ENCODE measurements around the gene GLUD1.
"Not testable (repeated sequence)": the region's sequence is repeated elsewhere in the genome, so short reads cannot be mapped to it uniquely, and the experiment has no call there.

Gene GLUD1

GRCh38 chr10:87105446-87106124 is 10.9 kb upstream of the GLUD1 start:
- TF ChIP-seq, protein P1, sequence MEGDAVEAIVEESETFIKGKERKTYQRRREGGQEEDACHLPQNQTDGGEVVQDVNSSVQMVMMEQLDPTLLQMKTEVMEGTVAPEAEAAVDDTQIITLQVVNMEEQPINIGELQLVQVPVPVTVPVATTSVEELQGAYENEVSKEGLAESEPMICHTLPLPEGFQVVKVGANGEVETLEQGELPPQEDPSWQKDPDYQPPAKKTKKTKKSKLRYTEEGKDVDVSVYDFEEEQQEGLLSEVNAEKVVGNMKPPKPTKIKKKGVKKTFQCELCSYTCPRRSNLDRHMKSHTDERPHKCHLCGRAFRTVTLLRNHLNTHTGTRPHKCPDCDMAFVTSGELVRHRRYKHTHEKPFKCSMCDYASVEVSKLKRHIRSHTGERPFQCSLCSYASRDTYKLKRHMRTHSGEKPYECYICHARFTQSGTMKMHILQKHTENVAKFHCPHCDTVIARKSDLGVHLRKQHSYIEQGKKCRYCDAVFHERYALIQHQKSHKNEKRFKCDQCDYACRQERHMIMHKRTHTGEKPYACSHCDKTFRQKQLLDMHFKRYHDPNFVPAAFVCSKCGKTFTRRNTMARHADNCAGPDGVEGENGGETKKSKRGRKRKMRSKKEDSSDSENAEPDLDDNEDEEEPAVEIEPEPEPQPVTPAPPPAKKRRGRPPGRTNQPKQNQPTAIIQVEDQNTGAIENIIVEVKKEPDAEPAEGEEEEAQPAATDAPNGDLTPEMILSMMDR (IDR thresholded peaks at IDR 0.05; ENCODE audit: low read depth, low read length, missing control alignments) = no peak

GRCh38 chr10:87104727-87105126 is 10.1 kb upstream of the GLUD1 start:
- H3K4me3 ChIP-seq (ENCODE audit: low read depth, low read length); in situ Hi-C loops (cut with HindIII; ENCODE audit: low pct_ligation_motif_present, low sequenced_read_pairs); H3K27ac ChIP-seq; H3K27me3 ChIP-seq (replicated peaks); DNase-seq: not testable (repeated sequence)
- peaks cover 23% of the 10 kb centered on the region for H3K36me3 ChIP-seq (replicated peaks)

More at GRCh38 chr10:87105446-87106124, 10.9 kb upstream of the GLUD1 start:
- H3K36me3 ChIP-seq (replicated peaks) = peaks cover 25% of the 10 kb centered on the region
- no peak overlapping the region for H3K27ac ChIP-seq
- DNase-seq = no peak
- in situ Hi-C loops (cut with HindIII; ENCODE audit: low pct_ligation_motif_present, low sequenced_read_pairs) = no loop called here
- no peak overlapping the region for H3K4me3 ChIP-seq (ENCODE audit: low read depth, low read length)
- H3K27me3 ChIP-seq (replicated peaks) = no peaks in the 10 kb centered on the region

DNA sequence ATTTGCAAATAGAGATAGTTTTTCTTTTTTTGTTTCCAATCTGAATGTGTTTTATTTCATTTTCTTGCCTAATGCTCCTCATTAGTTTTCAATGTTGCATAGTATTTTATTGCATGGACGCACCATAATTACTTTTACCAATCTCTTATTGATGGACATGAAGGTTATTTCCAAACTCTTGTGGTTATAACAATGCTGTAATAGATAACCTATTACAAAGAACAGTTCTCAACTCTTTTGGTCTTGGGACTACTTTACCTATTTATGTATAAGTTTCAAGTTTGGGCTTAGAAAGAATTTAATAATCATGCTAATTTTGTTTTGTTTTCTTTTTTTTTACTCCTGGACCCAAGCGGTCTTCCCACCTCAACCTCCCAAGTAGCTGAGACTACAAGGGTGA is 7.4 kb upstream of the GLUD1 start:
- in situ Hi-C loops (cut with HindIII; ENCODE audit: low pct_ligation_motif_present, low sequenced_read_pairs) = no loop called here
- Histone ChIP-seq H3K27me3 (replicated peaks) (no peaks in the 10 kb centered on the region), H3K27ac (no peak overlapping the region), H3K36me3 (replicated peaks) (peaks cover 14% of the 10 kb centered on the region), H3K4me3 (ENCODE audit: low read depth, low read length) (no peak overlapping the region)
- no peak for DNase-seq
- TF ChIP-seq, protein P1 (IDR thresholded peaks at IDR 0.05; ENCODE audit: low read depth, low read length, missing control alignments) = no peak

- in situ Hi-C loops (cut with HindIII; ENCODE audit: low pct_ligation_motif_present, low sequenced_read_pairs) = no loop called here
- DNase-seq = peak; percentile 79
- TF ChIP-seq, protein P1 (IDR thresholded peaks at IDR 0.05; ENCODE audit: low read depth, low read length, missing control alignments) = no peak
- Histone ChIP-seq H3K27ac (peak overlapping the region; percentile 94), H3K4me3 (ENCODE audit: low read depth, low read length) (peak overlapping the region; percentile 66), H3K36me3 (replicated peaks) (no peaks in the 10 kb centered on the region), H3K27me3 (replicated peaks) (no peaks in the 10 kb centered on the region)
These were observed 748 bp upstream of the GLUD1 start for GRCh38 chr10:87095236-87095945.

DNA sequence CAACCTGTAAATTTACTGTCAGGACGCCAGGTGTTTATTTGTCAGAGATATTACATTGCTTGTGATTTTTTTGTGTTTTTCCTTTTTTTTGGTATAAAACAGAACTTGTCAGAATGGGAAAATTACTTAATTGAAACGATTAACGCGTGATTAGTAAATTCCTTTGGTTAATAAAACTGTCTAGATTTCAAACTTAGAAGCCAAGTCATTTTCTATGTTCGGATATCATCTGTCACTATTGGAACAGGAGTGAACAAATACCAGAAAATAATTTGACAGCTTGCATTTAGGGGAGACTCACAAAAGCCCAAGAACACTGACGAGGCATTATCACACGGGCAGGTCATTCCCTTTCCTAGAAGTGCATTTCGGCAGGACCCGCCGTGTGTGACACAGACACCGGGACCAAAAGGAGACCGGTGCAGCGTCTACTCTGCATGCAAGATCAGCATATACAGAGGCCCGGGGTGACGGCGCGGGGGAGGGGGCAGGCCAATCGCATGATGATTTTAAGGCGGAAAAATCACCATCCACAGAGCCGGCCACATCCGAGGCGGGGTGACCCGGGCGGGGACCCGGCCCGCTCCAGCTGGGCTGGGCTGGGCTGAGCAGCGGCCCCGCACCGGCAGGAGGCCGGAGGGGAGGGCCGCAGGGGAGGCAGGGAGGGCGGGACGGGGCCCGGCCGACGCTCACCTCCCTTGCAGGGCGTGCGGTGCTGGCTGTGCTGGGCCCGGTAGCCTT is 841 bp downstream of the GLUD1 start:
- peak overlapping the region; percentile 78 for H3K4me3 ChIP-seq (ENCODE audit: low read depth, low read length)

More for the DNA sequence above, 841 bp downstream of the GLUD1 start:
- in situ Hi-C loops (cut with HindIII; ENCODE audit: low pct_ligation_motif_present, low sequenced_read_pairs) = no loop called here
- no peaks in the 10 kb centered on the region for H3K36me3 ChIP-seq (replicated peaks)
- no peaks in the 10 kb centered on the region for H3K27me3 ChIP-seq (replicated peaks)
- peak; percentile 39 for DNase-seq
- TF ChIP-seq, protein P1 (IDR thresholded peaks at IDR 0.05; ENCODE audit: low read depth, low read length, missing control alignments) = no peak
- H3K27ac ChIP-seq = peak overlapping the region; percentile 79
